ENCODE results near the gene ARPC2.

Gene ARPC2

GRCh38 chr2:218255446-218255845 lies 38.5 kb downstream of the ARPC2 start:
- DNase-seq (ENCODE audit: low spot score): peak; percentile 64

- DNase-seq (ENCODE audit: low spot score): no peak
These were observed 39.8 kb downstream of the ARPC2 start for GRCh38 chr2:218256612-218257350.

GRCh38 chr2:218257390-218257981 lies 40.5 kb downstream of the ARPC2 start:
- no peak for DNase-seq (ENCODE audit: low spot score)

- peak; percentile 35 for DNase-seq (ENCODE audit: low spot score)
These were observed 42.3 kb downstream of the ARPC2 start for GRCh38 chr2:218259099-218259961.

GRCh38 chr2:218260166-218260565 lies 43.2 kb downstream of the ARPC2 start:
- no peak for DNase-seq (ENCODE audit: low spot score)

GRCh38 chr2:218260742-218261422 lies 43.9 kb downstream of the ARPC2 start, which contains the start of gene GPBAR1:
TSS of gene GPBAR1 (plus strand) at chr2:218261015. CDS start at chr2:218262725, 1,710 bp downstream.
- no peak for DNase-seq (ENCODE audit: low spot score)

GRCh38 chr2:218261423-218262236 lies 44.6 kb downstream of the ARPC2 start:
- DNase-seq (ENCODE audit: low spot score): no peak

- DNase-seq (ENCODE audit: low spot score): no peak
These were observed 45.2 kb downstream of the ARPC2 start for GRCh38 chr2:218262237-218262600.

- DNase-seq (ENCODE audit: low spot score): no peak
These were observed 45.9 kb downstream of the ARPC2 start for GRCh38 chr2:218262631-218263586.

- DNase-seq (ENCODE audit: low spot score): no peak
These were observed 47.0 kb downstream of the ARPC2 start for GRCh38 chr2:218263817-218264641.

- no peak for DNase-seq (ENCODE audit: low spot score)
These were observed 48.0 kb downstream of the ARPC2 start for GRCh38 chr2:218264773-218265561.

- DNase-seq (ENCODE audit: low spot score): no peak
These were observed 48.6 kb downstream of the ARPC2 start for GRCh38 chr2:218265626-218266025.

GRCh38 chr2:218266316-218266979 lies 49.5 kb downstream of the ARPC2 start:
- DNase-seq (ENCODE audit: low spot score): no peak

- no peak for DNase-seq (ENCODE audit: low spot score)
These were observed 50.3 kb downstream of the ARPC2 start for GRCh38 chr2:218267259-218267658.

- peak; percentile 99 for DNase-seq (ENCODE audit: low spot score)
These were observed 53.1 kb downstream of the ARPC2 start, which contains the start of the genes AAMP and PNKD for GRCh38 chr2:218269900-218270720. TSS of gene AAMP (minus strand) at chr2:218270137. CDS start at chr2:218270086, 51 bp downstream. TSS of gene PNKD (plus strand) at chr2:218270519. CDS start at chr2:218270536, 17 bp downstream.

GRCh38 chr2:218270721-218271486 lies 53.9 kb downstream of the ARPC2 start:
- DNase-seq (ENCODE audit: low spot score): peak; percentile 63

Data from RKO (cell line).